NCI-H774 (cell line): Measurements from ENCODE around the gene SESN2.
A peak's percentile ranks its signal among the peaks of the same experiment; 100 is the strongest.

ENCODE experiments used
- DNase-seq: peaks from one replicate; lab custom pipeline; 2025; lab: John Stamatoyannopoulos, UW

The SESN2 gene

GRCh38 chr1:28259252-28259933 is at the start of gene SESN2:
Gene SESN2 (plus strand): TSS chr1:28259518. CDS start chr1:28259848, 330 bp downstream.
- DNase-seq, result peak; percentile 87

GRCh38 chr1:28209700-28210099 is 49.6 kb upstream of the SESN2 start:
- DNase-seq, result no peak

GRCh38 chr1:28213315-28213714 is 46.0 kb upstream of the SESN2 start:
- no peak for DNase-seq

GRCh38 chr1:28229089-28229488 is 30.2 kb upstream of the SESN2 start:
- DNase-seq, result no peak

- DNase-seq, result no peak
These were observed 29.3 kb upstream of the SESN2 start for GRCh38 chr1:28229996-28230395.

GRCh38 chr1:28232558-28233263 is 26.6 kb upstream of the SESN2 start, which contains the start of gene DNAJC8:
Gene DNAJC8 (minus strand): TSS chr1:28233029. CDS start chr1:28232998, 31 bp downstream.
- DNase-seq, result peak; percentile 73

- no peak for DNase-seq
These were observed 26.1 kb upstream of the SESN2 start for GRCh38 chr1:28233264-28233606.

- peak; percentile 82 for DNase-seq
These were observed 23.3 kb upstream of the SESN2 start, which contains the start of gene ATP5IF1 for GRCh38 chr1:28235755-28236655. Gene ATP5IF1 (plus strand): TSS chr1:28236124. CDS start chr1:28236184, 60 bp downstream.

GRCh38 chr1:28236656-28237322 is 22.5 kb upstream of the SESN2 start:
- no peak for DNase-seq

- DNase-seq, result no peak
These were observed 20.3 kb upstream of the SESN2 start for GRCh38 chr1:28239004-28239403.

- DNase-seq, result no peak
These were observed 19.3 kb upstream of the SESN2 start for GRCh38 chr1:28240024-28240423.

GRCh38 chr1:28241638-28242241 is 17.6 kb upstream of the SESN2 start:
- no peak for DNase-seq

GRCh38 chr1:28243685-28244311 is 15.5 kb upstream of the SESN2 start:
- DNase-seq, result no peak

GRCh38 chr1:28244549-28245251 is 14.6 kb upstream of the SESN2 start:
- no peak for DNase-seq

GRCh38 chr1:28246427-28246832 is 12.9 kb upstream of the SESN2 start:
- no peak for DNase-seq

GRCh38 chr1:28247612-28248272 is 11.6 kb upstream of the SESN2 start:
- DNase-seq, result no peak

- peak; percentile 5 for DNase-seq
These were observed 10.9 kb upstream of the SESN2 start for GRCh38 chr1:28248273-28249012.

- DNase-seq, result peak; percentile 13
These were observed 10.1 kb upstream of the SESN2 start for GRCh38 chr1:28249013-28249865.
